ENCODE results near the gene PDE11A. TPM values are rescaled to one million over a fixed set of nuclear protein-coding genes. Genes with fewer than 3 reads are reported as not detected.
A peak's percentile ranks its signal among the peaks of the same experiment; 100 is the strongest.

Gene PDE11A
- total and polyA plus RNA-seq, 5 donors from 2014 or later: not detected

GRCh38 chr2:177619461-177619860, 453.1 kb downstream of the PDE11A start:
- Histone ChIP-seq H3K27ac (ENCODE audit: insufficient read depth, low read length, poor library complexity, severe bottlenecking) (no peak overlapping the region), H3K4me1 (ENCODE audit: control insufficient read depth, insufficient read depth, low read length, poor library complexity, severe bottlenecking) (peaks cover 11% of the 10 kb centered on the region), H3K9me3 (ENCODE audit: control insufficient read depth in 2 of 2, low read length in 2 of 2) (no peaks in the 10 kb centered on the region), H3K36me3 (ENCODE audit: control insufficient read depth, insufficient read depth, low read length) (no peaks in the 10 kb centered on the region), H3K27me3 (ENCODE audit: control insufficient read depth, insufficient read depth, low read length) (peaks cover 3% of the 10 kb centered on the region), H3K4me3 (ENCODE audit: low read depth, low read length) (peak overlapping the region; percentile 88)
- peak overlapping the region in 1 of 3 donors; percentile 99 for H3K27ac Mint-ChIP-seq
- peaks cover 4 to 13% (median 8%) of the 10 kb centered on the region in 4 donors for H3K4me1 Mint-ChIP-seq
- H3K4me3 Mint-ChIP-seq: peak overlapping the region; percentile 91 to 99 (median 94)
- H3K36me3 Mint-ChIP-seq: peaks cover 4% of the 10 kb centered on the region
- no peak for DNase-seq
- peaks cover 0 to 3% (median 1%) of the 10 kb centered on the region in 7 donors for H3K9me3 Mint-ChIP-seq
- H3K27me3 Mint-ChIP-seq: peaks cover 13% of the 10 kb centered on the region
- no peak for ATAC-seq (ENCODE audit: low read depth in 2 of 2)

GRCh38 chr2:177618255-177619253, 454.0 kb downstream of the PDE11A start:
- peaks cover 5% of the 10 kb centered on the region for H3K27me3 ChIP-seq (ENCODE audit: control insufficient read depth, insufficient read depth, low read length)
- no peaks in the 10 kb centered on the region for H3K9me3 ChIP-seq (ENCODE audit: control insufficient read depth in 2 of 2, low read length in 2 of 2)
- H3K36me3 Mint-ChIP-seq: peaks cover 4% of the 10 kb centered on the region
- peak overlapping the region; percentile 91 to 99 (median 94) for H3K4me3 Mint-ChIP-seq
- peak; percentile 87 to 93 (median 93) for DNase-seq
- peaks cover 13% of the 10 kb centered on the region for H3K27me3 Mint-ChIP-seq
- peak; percentile 90 to 94 for ATAC-seq (ENCODE audit: low read depth in 2 of 2)
- peaks cover 4 to 14% (median 8%) of the 10 kb centered on the region in 4 donors for H3K4me1 Mint-ChIP-seq
- peaks cover 11% of the 10 kb centered on the region for H3K4me1 ChIP-seq (ENCODE audit: control insufficient read depth, insufficient read depth, low read length, poor library complexity, severe bottlenecking)
- peak overlapping the region; percentile 88 for H3K4me3 ChIP-seq (ENCODE audit: low read depth, low read length)
- H3K27ac Mint-ChIP-seq: peak overlapping the region; percentile 96 to 99 (median 99)
- no peaks in the 10 kb centered on the region for H3K36me3 ChIP-seq (ENCODE audit: control insufficient read depth, insufficient read depth, low read length)
- H3K9me3 Mint-ChIP-seq: peaks cover 0 to 3% (median 1%) of the 10 kb centered on the region in 7 donors
- peak overlapping the region; percentile 96 for H3K27ac ChIP-seq (ENCODE audit: insufficient read depth, low read length, poor library complexity, severe bottlenecking)

- Histone ChIP-seq H3K27ac (ENCODE audit: insufficient read depth, low read length, poor library complexity, severe bottlenecking) (peak overlapping the region; percentile 96), H3K36me3 (ENCODE audit: control insufficient read depth, insufficient read depth, low read length) (no peaks in the 10 kb centered on the region), H3K4me1 (ENCODE audit: control insufficient read depth, insufficient read depth, low read length, poor library complexity, severe bottlenecking) (peaks cover 11% of the 10 kb centered on the region), H3K27me3 (ENCODE audit: control insufficient read depth, insufficient read depth, low read length) (peaks cover 5% of the 10 kb centered on the region), H3K4me3 (ENCODE audit: low read depth, low read length) (peak overlapping the region; percentile 22), H3K9me3 (ENCODE audit: control insufficient read depth in 2 of 2, low read length in 2 of 2) (no peaks in the 10 kb centered on the region)
- DNase-seq (no peak), ATAC-seq (ENCODE audit: low read depth in 2 of 2) (no peak)
- H3K4me3 Mint-ChIP-seq: peak overlapping the region; percentile 91 to 99 (median 94)
- peaks cover 0 to 3% (median 1%) of the 10 kb centered on the region in 7 donors for H3K9me3 Mint-ChIP-seq
- peaks cover 4% of the 10 kb centered on the region for H3K36me3 Mint-ChIP-seq
- H3K27me3 Mint-ChIP-seq: peaks cover 11% of the 10 kb centered on the region
- H3K4me1 Mint-ChIP-seq: peaks cover 4 to 14% (median 8%) of the 10 kb centered on the region in 4 donors
- peak overlapping the region in 2 of 3 donors; percentile 99 for H3K27ac Mint-ChIP-seq
These were observed 454.7 kb downstream of the PDE11A start for GRCh38 chr2:177617849-177618248.

- Histone ChIP-seq H3K27me3 (ENCODE audit: control insufficient read depth, insufficient read depth, low read length) (peaks cover 11% of the 10 kb centered on the region), H3K4me3 (ENCODE audit: low read depth, low read length) (no peak overlapping the region), H3K36me3 (ENCODE audit: control insufficient read depth, insufficient read depth, low read length) (no peaks in the 10 kb centered on the region), H3K9me3 (ENCODE audit: control insufficient read depth in 2 of 2, low read length in 2 of 2) (no peaks in the 10 kb centered on the region), H3K27ac (ENCODE audit: insufficient read depth, low read length, poor library complexity, severe bottlenecking) (no peak overlapping the region), H3K4me1 (ENCODE audit: control insufficient read depth, insufficient read depth, low read length, poor library complexity, severe bottlenecking) (peaks cover 11% of the 10 kb centered on the region)
- Mint-ChIP-seq H3K36me3 (peaks cover 4% of the 10 kb centered on the region), H3K27me3 (peaks cover 8% of the 10 kb centered on the region), H3K4me3 (peak overlapping the region in 2 of 4 donors; percentile 63 to 76), H3K9me3 (peaks cover 0 to 3% (median 1%) of the 10 kb centered on the region in 7 donors), H3K27ac (no peak overlapping the region), H3K4me1 (peaks cover 4 to 14% (median 8%) of the 10 kb centered on the region in 4 donors)
- no peak for ATAC-seq (ENCODE audit: low read depth in 2 of 2)
- DNase-seq: no peak
These were observed 455.8 kb downstream of the PDE11A start for GRCh38 chr2:177616731-177617130.

- Histone ChIP-seq H3K27ac (ENCODE audit: insufficient read depth, low read length, poor library complexity, severe bottlenecking) (no peak overlapping the region), H3K9me3 (ENCODE audit: control insufficient read depth in 2 of 2, low read length in 2 of 2) (no peaks in the 10 kb centered on the region), H3K27me3 (ENCODE audit: control insufficient read depth, insufficient read depth, low read length) (peaks cover 12% of the 10 kb centered on the region), H3K4me1 (ENCODE audit: control insufficient read depth, insufficient read depth, low read length, poor library complexity, severe bottlenecking) (peaks cover 11% of the 10 kb centered on the region), H3K36me3 (ENCODE audit: control insufficient read depth, insufficient read depth, low read length) (no peaks in the 10 kb centered on the region), H3K4me3 (ENCODE audit: low read depth, low read length) (no peak overlapping the region)
- DNase-seq: no peak
- Mint-ChIP-seq H3K4me1 (peaks cover 4 to 14% (median 8%) of the 10 kb centered on the region in 4 donors), H3K36me3 (peaks cover 4% of the 10 kb centered on the region), H3K9me3 (peaks cover 0 to 3% (median 0%) of the 10 kb centered on the region in 7 donors), H3K4me3 (peak overlapping the region in 1 of 4 donors; percentile 76), H3K27ac (no peak overlapping the region), H3K27me3 (peaks cover 8% of the 10 kb centered on the region)
- no peak for ATAC-seq (ENCODE audit: low read depth in 2 of 2)
These were observed 456.5 kb downstream of the PDE11A start for GRCh38 chr2:177616066-177616465.

- no peak overlapping the region for H3K4me3 Mint-ChIP-seq
- H3K27me3 Mint-ChIP-seq: peaks cover 8% of the 10 kb centered on the region
- no peaks in the 10 kb centered on the region for H3K36me3 ChIP-seq (ENCODE audit: control insufficient read depth, insufficient read depth, low read length)
- DNase-seq (no peak), ATAC-seq (ENCODE audit: low read depth in 2 of 2) (no peak)
- H3K9me3 ChIP-seq (ENCODE audit: control insufficient read depth in 2 of 2, low read length in 2 of 2): no peaks in the 10 kb centered on the region
- H3K4me3 ChIP-seq (ENCODE audit: low read depth, low read length): no peak overlapping the region
- peaks cover 16% of the 10 kb centered on the region for H3K27me3 ChIP-seq (ENCODE audit: control insufficient read depth, insufficient read depth, low read length)
- peaks cover 0 to 5% (median 4%) of the 10 kb centered on the region in 7 donors for H3K9me3 Mint-ChIP-seq
- peaks cover 7% of the 10 kb centered on the region for H3K36me3 Mint-ChIP-seq
- no peak overlapping the region for H3K27ac Mint-ChIP-seq
- H3K4me1 Mint-ChIP-seq: peaks cover 0 to 6% (median 0%) of the 10 kb centered on the region in 4 donors
- H3K4me1 ChIP-seq (ENCODE audit: control insufficient read depth, insufficient read depth, low read length, poor library complexity, severe bottlenecking): no peaks in the 10 kb centered on the region
- H3K27ac ChIP-seq (ENCODE audit: insufficient read depth, low read length, poor library complexity, severe bottlenecking): no peak overlapping the region
These were observed 459.9 kb downstream of the PDE11A start for GRCh38 chr2:177612659-177613058.

GRCh38 chr2:177611310-177611886, 461.2 kb downstream of the PDE11A start:
- Mint-ChIP-seq H3K27me3 (peaks cover 12% of the 10 kb centered on the region), H3K36me3 (peaks cover 7% of the 10 kb centered on the region), H3K4me3 (no peak overlapping the region), H3K27ac (peak overlapping the region in 1 of 3 donors; percentile 59), H3K4me1 (peaks cover 0 to 6% (median 0%) of the 10 kb centered on the region in 4 donors), H3K9me3 (peaks cover 0 to 5% (median 2%) of the 10 kb centered on the region in 7 donors)
- ATAC-seq (ENCODE audit: low read depth in 2 of 2): no peak
- no peak overlapping the region for H3K4me3 ChIP-seq (ENCODE audit: low read depth, low read length)
- H3K36me3 ChIP-seq (ENCODE audit: control insufficient read depth, insufficient read depth, low read length): no peaks in the 10 kb centered on the region
- no peak overlapping the region for H3K27ac ChIP-seq (ENCODE audit: insufficient read depth, low read length, poor library complexity, severe bottlenecking)
- DNase-seq: no peak
- peaks cover 14% of the 10 kb centered on the region for H3K27me3 ChIP-seq (ENCODE audit: control insufficient read depth, insufficient read depth, low read length)
- H3K4me1 ChIP-seq (ENCODE audit: control insufficient read depth, insufficient read depth, low read length, poor library complexity, severe bottlenecking): no peaks in the 10 kb centered on the region
- no peaks in the 10 kb centered on the region for H3K9me3 ChIP-seq (ENCODE audit: control insufficient read depth in 2 of 2, low read length in 2 of 2)

Measured in CD4-positive, CD25-positive, alpha-beta regulatory T cell (primary cell).